Gastrocnemius medialis (tissue), 4 donors: ENCODE measurements around the gene ACP5. TPM values are rescaled to one million over a fixed set of nuclear protein-coding genes. Genes with fewer than 3 reads are reported as not detected.

ENCODE experiments used
- ATAC-seq, 2 donors: fragments of 150-250 bp; one replicate each; pipeline ENCODE4 v1.9.1; 2016
- DNase-seq, 2 donors: peaks; one replicate each; pipeline ENCODE4 v3.0.0-alpha.2; 2019
- H3K27ac ChIP-seq, 4 donors: fragments of 200-600 bp; sonication (generic); 1 replicate in 1 of 4; 2 replicates in 3 of 4; pipeline ENCODE4 v1.5.1; 2016 to 2018; ENCODE audit warnings: mild to moderate bottlenecking in 2 of 4, moderate library complexity in 1 of 4
- H3K27me3 ChIP-seq, 3 donors: fragments of 200-600 bp; sonication (generic) in 2 of 3; 1 replicate in 1 of 3; 2 replicates in 2 of 3; pipeline versions ENCODE4 v1.5.1 to v1.6.0; 2016 to 2019; ENCODE audit warnings: mild to moderate bottlenecking in 1 of 3, moderate library complexity in 1 of 3
- H3K36me3 ChIP-seq, 2 donors: fragments of 200-600 bp; sonication (generic) in 1 of 2; one replicate each; pipeline ENCODE4 v1.5.1; 2017 to 2018
- H3K4me1 ChIP-seq, 2 donors: fragments of 200-600 bp; sonication (generic) in 1 of 2; one replicate each; pipeline ENCODE4 v1.5.1; 2016 to 2017; ENCODE audit warnings: mild to moderate bottlenecking in 2 of 2
- H3K4me3 ChIP-seq, 4 donors: fragments of 200-600 bp; sonication (generic) in 3 of 4; 1 replicate in 1 of 4; 2 replicates in 3 of 4; pipeline ENCODE4 v1.5.1; 2016 to 2019; ENCODE audit warnings: mild to moderate bottlenecking in 2 of 4
- H3K9me3 ChIP-seq, 3 donors: fragments of 200-600 bp; sonication (generic) in 2 of 3; 1 replicate in 1 of 3; 2 replicates in 2 of 3; pipeline ENCODE4 v1.5.1; 2016 to 2019
- CTCF ChIP-seq, 5 experiments: fragments of 450-650 bp in 3 of 5; fragments of 200-600 bp in 2 of 5; sonication (generic) in 2 of 5; IDR thresholded peaks in 4 of 5; conservative IDR thresholded peaks in 1 of 5; 1 replicate in 4 of 5; 2 replicates in 1 of 5; pipeline ENCODE4 v1.5.1; 2016 to 2019; ENCODE audit warnings: antibody characterized with exemption in 5 of 5, mild to moderate bottlenecking in 3 of 5, moderate library complexity in 3 of 5
- POLR2A ChIP-seq, 2 donors: fragments of 450-650 bp; IDR thresholded peaks; one replicate each; pipeline ENCODE4 v1.6.1; 2017; ENCODE audit warnings: antibody characterized with exemption in 2 of 2, mild to moderate bottlenecking in 2 of 2, moderate library complexity in 2 of 2
- in situ Hi-C, 4 donors: fragments of 200-750 bp; cut with MboI; loops; one replicate each; pipeline versions ENCODE4 v1.15.0 to v1.8.0; 2017; ENCODE audit warnings: low sequenced_read_pairs in 4 of 4
- intact Hi-C: fragments of 100-400 bp; cut with DNase I; formaldehyde crosslinking; loops from one replicate; pipeline ENCODE4 v1.15.1; 2023; ENCODE audit warnings: low total_unique reads
- total RNA-seq, 4 donors: library from RNA; depleted of rRNA; stranded (reverse); fragments of >200 nt; gene quantifications; one replicate each; pipeline versions ENCODE4 v1.1.0 to v1.2.3, GENCODE V29; 2016

The ACP5 gene
- total RNA-seq, 4 donors from 2014 or later, result 1.3 to 5.9 (median 2.6) TPM

- in situ Hi-C loops (no loop called here), intact Hi-C loops (no loop called here)
- Histone ChIP-seq H3K9me3 (no peaks in the 10 kb centered on the region), H3K36me3 (no peaks in the 10 kb centered on the region), H3K4me3 (no peak overlapping the region), H3K4me1 (peaks cover 12 to 15% of the 10 kb centered on the region in 2 donors), H3K27me3 (no peaks in the 10 kb centered on the region), H3K27ac (no peak overlapping the region)
- DNase-seq, result no peak
- TF ChIP-seq CTCF (IDR thresholded peaks at IDR 0.05 in 4 of 5, conservative IDR thresholded peaks at IDR 0.05 in 1 of 5) (no peak), POLR2A (IDR thresholded peaks at IDR 0.05) (no peak)
- no peak for ATAC-seq
Measured at GRCh38 chr19:11563532-11563931, 13.9 kb downstream of the ACP5 start.

DNA sequence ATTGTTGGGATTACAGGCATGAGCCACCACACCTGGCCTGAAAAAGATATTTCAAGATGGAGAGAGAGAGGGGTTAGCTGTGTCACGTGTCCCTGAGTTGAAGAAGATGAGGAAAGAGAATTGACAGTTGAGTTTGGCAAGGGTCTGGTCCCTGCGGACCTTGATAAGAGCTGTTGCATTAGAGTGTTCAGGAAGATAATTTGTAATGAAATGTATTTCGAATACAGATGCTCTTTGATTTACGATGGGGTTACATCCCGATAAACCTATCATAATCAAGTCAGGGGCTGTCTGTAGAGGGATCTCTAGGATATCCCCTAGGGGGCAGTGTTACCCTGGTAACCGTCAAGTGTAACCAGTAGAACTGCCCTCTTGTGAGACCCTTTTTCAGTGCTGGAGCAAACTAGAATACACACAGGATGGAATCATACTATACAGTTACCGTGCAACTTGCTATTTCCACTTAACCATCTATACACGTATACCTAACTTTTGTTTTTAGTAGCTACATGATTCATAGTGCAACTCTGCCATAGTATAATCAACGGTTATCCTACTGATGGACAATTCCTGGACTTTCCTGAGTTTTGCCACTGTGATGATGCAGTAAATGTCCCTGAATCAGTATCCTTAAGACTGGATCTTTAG, 16.9 kb downstream of the ACP5 start:
- no peak for DNase-seq
- intact Hi-C loops, result loop anchor here (1.0 kb wide), 1 partner anchor 27 kb away; no protein-coding TSS in a partner anchor
- in situ Hi-C loops, result no loop called here

GRCh38 chr19:11558881-11559828, 18.3 kb downstream of the ACP5 start, which contains the start of gene ELOF1:
ELOF1 (minus strand) TSS chr19:11559230; CDS start chr19:11554347, 4,883 bp downstream.
- Histone ChIP-seq H3K27me3 (no peaks in the 10 kb centered on the region), H3K36me3 (peaks cover 0 to 9% of the 10 kb centered on the region in 2 donors), H3K4me1 (peaks cover 22 to 25% of the 10 kb centered on the region in 2 donors), H3K27ac (peak within 1 kb of the TSS; percentile 76 to 92 (median 86)), H3K9me3 (no peaks in the 10 kb centered on the region), H3K4me3 (peak within 1 kb of the TSS; percentile 71 to 98 (median 84))
- ATAC-seq, result peak; percentile 97 to 99
- DNase-seq, result peak; percentile 97
- intact Hi-C loops (loop anchor here (1.0 to 2.0 kb wide), 3 partner anchors 22 to 124 kb away; partner anchors contain the start of genes ECSIT, ODAD3 and PRKCSH), in situ Hi-C loops (no loop called here)
- peak in 2 of 5 experiments; percentile 10 to 22 for TF ChIP-seq CTCF (IDR thresholded peaks at IDR 0.05 in 4 of 5, conservative IDR thresholded peaks at IDR 0.05 in 1 of 5)
- peak; percentile 69 to 84 for TF ChIP-seq POLR2A (IDR thresholded peaks at IDR 0.05)

More for the DNA sequence above, 16.9 kb downstream of the ACP5 start:
- H3K36me3 ChIP-seq, result no peaks in the 10 kb centered on the region
- H3K9me3 ChIP-seq, result no peaks in the 10 kb centered on the region
- H3K27ac ChIP-seq, result no peak overlapping the region
- peaks cover 22 to 25% of the 10 kb centered on the region in 2 donors for H3K4me1 ChIP-seq
- no peak for ATAC-seq
- H3K27me3 ChIP-seq, result no peaks in the 10 kb centered on the region
- H3K4me3 ChIP-seq, result peak overlapping the region in 2 of 4 donors; percentile 57 to 88
- TF ChIP-seq POLR2A (IDR thresholded peaks at IDR 0.05) (no peak), CTCF (IDR thresholded peaks at IDR 0.05 in 4 of 5, conservative IDR thresholded peaks at IDR 0.05 in 1 of 5) (peak in 4 of 5 experiments; percentile 34 to 52 (median 47))

- intact Hi-C loops, result no loop called here
- in situ Hi-C loops, result no loop called here
- ATAC-seq (no peak), DNase-seq (no peak)
- H3K4me3 ChIP-seq, result no peak overlapping the region
- TF ChIP-seq CTCF (IDR thresholded peaks at IDR 0.05 in 4 of 5, conservative IDR thresholded peaks at IDR 0.05 in 1 of 5) (no peak), POLR2A (IDR thresholded peaks at IDR 0.05) (no peak)
- no peaks in the 10 kb centered on the region for H3K9me3 ChIP-seq
- no peak overlapping the region for H3K27ac ChIP-seq
- no peaks in the 10 kb centered on the region for H3K27me3 ChIP-seq
- H3K36me3 ChIP-seq, result peaks cover 0 to 28% of the 10 kb centered on the region in 2 donors
- H3K4me1 ChIP-seq, result peaks cover 22 to 25% of the 10 kb centered on the region in 2 donors
Measured at GRCh38 chr19:11556634-11557420, 20.6 kb downstream of the ACP5 start.
